Neural progenitor cell (in vitro differentiated cells): Measurements from ENCODE around the gene ASMT. TPM values are rescaled to one million over a fixed set of nuclear protein-coding genes. Genes with fewer than 3 reads are reported as not detected.

Experiments
- DNase-seq: peaks from one replicate; pipeline ENCODE4 v3.0.0-alpha.2; 2016; ENCODE audit warnings: low spot score
- H2AFZ ChIP-seq: fragments of 200-600 bp; sonication (generic); replicated peaks from 2 replicates; pipeline ENCODE4 v1.6.1; 2016; ENCODE audit warnings: antibody characterized with exemption
- H3F3A ChIP-seq: fragments of 200-600 bp; sonication (generic); 2 replicates; pipeline ENCODE4 v1.6.1; 2016; ENCODE audit warnings: antibody characterized with exemption, low read depth
- H3K27ac ChIP-seq: fragments of 200-600 bp; sonication (generic); 2 replicates; pipeline ENCODE4 v1.5.1; 2016; ENCODE audit warnings: mild to moderate bottlenecking
- H3K27me3 ChIP-seq: fragments of 200-600 bp; sonication (generic); 2 replicates; pipeline ENCODE4 v1.6.1; 2016; ENCODE audit warnings: mild to moderate bottlenecking, moderate library complexity
- H3K36me3 ChIP-seq: fragments of 200-600 bp; sonication (generic); 2 replicates; pipeline ENCODE4 v1.5.1; 2016
- H3K4me1 ChIP-seq: fragments of 200-600 bp; sonication (generic); 2 replicates; pipeline ENCODE4 v1.6.1; 2016; ENCODE audit warnings: mixed run types
- H3K4me2 ChIP-seq: fragments of 200-600 bp; sonication (generic); 2 replicates; pipeline ENCODE4 v1.6.1; 2016
- H3K4me3 ChIP-seq: fragments of 200-600 bp; sonication (generic); 2 replicates; pipeline ENCODE4 v1.5.1; 2016
- H3K79me2 ChIP-seq: fragments of 200-600 bp; sonication (generic); 2 replicates; pipeline ENCODE4 v1.6.1; 2016; ENCODE audit warnings: low read depth
- H3K9ac ChIP-seq: fragments of 200-600 bp; sonication (generic); 2 replicates; pipeline ENCODE4 v1.6.1; 2016
- H3K9me3 ChIP-seq: fragments of 200-600 bp; sonication (generic); 2 replicates; pipeline ENCODE4 v1.5.1; 2016; ENCODE audit warnings: low read depth
- H4K20me1 ChIP-seq: fragments of 200-600 bp; sonication (generic); 2 replicates; pipeline ENCODE4 v1.6.1; 2016; ENCODE audit warnings: low read depth
- H3K27ac Mint-ChIP-seq: 3 replicates; pipeline ENCODE4 v1.8.0; 2021; ENCODE audit warnings: mixed read lengths
- H3K27me3 Mint-ChIP-seq: 2 replicates; pipeline ENCODE4 v1.8.0; 2022; ENCODE audit warnings: low read depth, mild to moderate bottlenecking, inconsistent platforms, moderate library complexity, mixed read lengths; ENCODE audit not compliant: insufficient read depth
- H3K36me3 Mint-ChIP-seq: 3 replicates; pipeline ENCODE4 v1.8.0; 2021; ENCODE audit warnings: mixed read lengths
- H3K4me1 Mint-ChIP-seq: 3 replicates; pipeline ENCODE4 v1.8.0; 2021; ENCODE audit warnings: mixed read lengths
- H3K4me3 Mint-ChIP-seq: 3 replicates; pipeline ENCODE4 v1.8.0; 2021; ENCODE audit warnings: mild to moderate bottlenecking, moderate library complexity, mixed read lengths
- H3K9me3 Mint-ChIP-seq: 3 replicates; pipeline ENCODE4 v1.8.0; 2020; ENCODE audit warnings: mixed read lengths
- EZH2 ChIP-seq: fragments of 200-600 bp; sonication (generic); IDR thresholded peaks from 2 replicates; pipeline ENCODE4 v1.6.1; 2017; ENCODE audit warnings: antibody characterized with exemption, mild to moderate bottlenecking, moderate library complexity
- EZH2phosphoT487 ChIP-seq: fragments of 200-600 bp; sonication (generic); IDR thresholded peaks from 2 replicates; pipeline ENCODE4 v1.6.1; 2017; ENCODE audit warnings: antibody characterized with exemption
- total RNA-seq: library from RNA; depleted of rRNA; stranded (reverse); fragments of >200 nt; gene quantifications from 2 replicates; pipeline ENCODE4 v1.2.3, GENCODE V29; 2015; ENCODE audit warnings: low replicate concordance
- TF ChIP-seq, protein P1 (sequence below): fragments of 200-600 bp; sonication (generic); IDR thresholded peaks from 2 replicates; pipeline ENCODE4 v1.5.1; 2017; ENCODE audit warnings: antibody characterized with exemption, mild to moderate bottlenecking

The ASMT gene
- total RNA-seq, 1 donor from 2014 or later, result not detected

DNA sequence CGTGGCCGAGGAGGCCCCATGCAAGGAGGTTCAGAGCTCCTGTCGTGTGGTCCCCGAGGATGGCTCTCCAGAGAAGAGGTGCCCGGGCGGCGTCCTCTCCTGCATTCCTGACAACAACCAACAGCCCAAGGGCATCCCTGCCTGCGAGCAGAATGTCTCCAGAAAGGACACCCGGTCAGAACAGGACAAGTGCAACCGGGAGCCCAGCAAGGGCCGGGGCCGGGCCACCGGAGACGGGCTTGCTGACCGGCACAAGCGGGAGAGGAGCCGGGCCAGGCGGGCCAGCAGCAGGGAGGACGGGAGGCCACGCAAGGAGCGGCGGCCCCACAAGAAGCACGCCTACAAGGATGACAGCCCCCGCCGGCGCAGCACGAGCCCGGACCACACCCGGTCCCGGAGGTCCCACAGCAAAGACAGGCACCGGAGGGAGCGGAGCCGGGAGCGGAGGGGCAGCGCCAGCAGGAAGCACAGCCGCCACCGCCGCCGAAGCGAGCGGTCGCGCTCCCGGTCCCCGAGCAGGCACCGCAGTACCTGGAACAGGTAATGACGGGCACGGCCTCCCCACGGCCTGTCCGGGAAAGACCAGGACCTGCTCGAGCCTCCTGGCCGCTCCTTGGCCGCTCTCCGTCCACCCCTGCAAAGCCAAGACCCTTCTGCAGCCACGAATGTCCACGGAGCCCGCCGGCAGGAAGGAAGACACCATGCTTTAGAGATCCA is 13.7 kb upstream of the ASMT start:
- Histone ChIP-seq H3K36me3 (peaks cover 10% of the 10 kb centered on the region), H3F3A (peaks cover 4% of the 10 kb centered on the region), H3K4me2 (no peak overlapping the region), H3K4me1 (no peaks in the 10 kb centered on the region), H3K9me3 (no peaks in the 10 kb centered on the region), H3K27ac (no peak overlapping the region), H2AFZ (no peak overlapping the region), H3K9ac (no peak overlapping the region), H3K79me2 (peaks cover 10% of the 10 kb centered on the region), H4K20me1 (peaks cover 7% of the 10 kb centered on the region), H3K27me3 (no peaks in the 10 kb centered on the region), H3K4me3 (no peak overlapping the region)
- Mint-ChIP-seq H3K36me3 (peaks cover 39% of the 10 kb centered on the region), H3K9me3 (no peaks in the 10 kb centered on the region), H3K27ac (no peak overlapping the region), H3K27me3 (peaks cover 10% of the 10 kb centered on the region), H3K4me1 (no peaks in the 10 kb centered on the region), H3K4me3 (no peak overlapping the region)
- no peak for DNase-seq
- TF ChIP-seq EZH2phosphoT487 (no peak), EZH2 (no peak)
- TF ChIP-seq, protein P1, sequence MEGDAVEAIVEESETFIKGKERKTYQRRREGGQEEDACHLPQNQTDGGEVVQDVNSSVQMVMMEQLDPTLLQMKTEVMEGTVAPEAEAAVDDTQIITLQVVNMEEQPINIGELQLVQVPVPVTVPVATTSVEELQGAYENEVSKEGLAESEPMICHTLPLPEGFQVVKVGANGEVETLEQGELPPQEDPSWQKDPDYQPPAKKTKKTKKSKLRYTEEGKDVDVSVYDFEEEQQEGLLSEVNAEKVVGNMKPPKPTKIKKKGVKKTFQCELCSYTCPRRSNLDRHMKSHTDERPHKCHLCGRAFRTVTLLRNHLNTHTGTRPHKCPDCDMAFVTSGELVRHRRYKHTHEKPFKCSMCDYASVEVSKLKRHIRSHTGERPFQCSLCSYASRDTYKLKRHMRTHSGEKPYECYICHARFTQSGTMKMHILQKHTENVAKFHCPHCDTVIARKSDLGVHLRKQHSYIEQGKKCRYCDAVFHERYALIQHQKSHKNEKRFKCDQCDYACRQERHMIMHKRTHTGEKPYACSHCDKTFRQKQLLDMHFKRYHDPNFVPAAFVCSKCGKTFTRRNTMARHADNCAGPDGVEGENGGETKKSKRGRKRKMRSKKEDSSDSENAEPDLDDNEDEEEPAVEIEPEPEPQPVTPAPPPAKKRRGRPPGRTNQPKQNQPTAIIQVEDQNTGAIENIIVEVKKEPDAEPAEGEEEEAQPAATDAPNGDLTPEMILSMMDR, result no peak

DNA sequence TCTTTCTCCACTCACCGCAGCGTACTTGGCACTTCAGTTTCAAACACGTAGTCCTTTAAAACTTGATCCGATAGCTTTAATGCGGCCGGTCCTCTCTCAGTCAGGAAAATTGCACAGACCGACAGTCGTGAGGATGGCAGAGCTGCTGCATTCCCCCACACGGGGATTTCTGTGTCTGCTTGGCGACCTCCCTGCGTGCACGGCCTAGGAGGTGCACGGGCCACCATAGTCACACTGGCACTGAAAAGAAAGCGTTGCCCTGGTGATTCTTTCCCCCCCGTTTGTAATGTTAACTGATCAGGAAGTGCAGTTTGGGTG is 13.1 kb upstream of the ASMT start:
- H3K27ac ChIP-seq, result no peak overlapping the region
- H4K20me1 ChIP-seq, result peaks cover 5% of the 10 kb centered on the region
- DNase-seq, result no peak
- H3K27me3 ChIP-seq, result no peaks in the 10 kb centered on the region
- H3K4me1 ChIP-seq, result no peaks in the 10 kb centered on the region
- no peaks in the 10 kb centered on the region for H3K9me3 ChIP-seq
- H3K36me3 ChIP-seq, result peaks cover 10% of the 10 kb centered on the region
- H3F3A ChIP-seq, result peaks cover 4% of the 10 kb centered on the region
- H3K4me3 ChIP-seq, result no peak overlapping the region
- Mint-ChIP-seq H3K4me1 (no peaks in the 10 kb centered on the region), H3K36me3 (peaks cover 39% of the 10 kb centered on the region), H3K9me3 (no peaks in the 10 kb centered on the region), H3K27ac (no peak overlapping the region), H3K4me3 (no peak overlapping the region), H3K27me3 (peaks cover 10% of the 10 kb centered on the region)
- H3K9ac ChIP-seq, result no peak overlapping the region
- H3K79me2 ChIP-seq, result peaks cover 7% of the 10 kb centered on the region
- no peak overlapping the region for H3K4me2 ChIP-seq
- H2AFZ ChIP-seq, result no peak overlapping the region
- TF ChIP-seq EZH2phosphoT487 (no peak), EZH2 (no peak)
- TF ChIP-seq, protein P1, result no peak

DNA sequence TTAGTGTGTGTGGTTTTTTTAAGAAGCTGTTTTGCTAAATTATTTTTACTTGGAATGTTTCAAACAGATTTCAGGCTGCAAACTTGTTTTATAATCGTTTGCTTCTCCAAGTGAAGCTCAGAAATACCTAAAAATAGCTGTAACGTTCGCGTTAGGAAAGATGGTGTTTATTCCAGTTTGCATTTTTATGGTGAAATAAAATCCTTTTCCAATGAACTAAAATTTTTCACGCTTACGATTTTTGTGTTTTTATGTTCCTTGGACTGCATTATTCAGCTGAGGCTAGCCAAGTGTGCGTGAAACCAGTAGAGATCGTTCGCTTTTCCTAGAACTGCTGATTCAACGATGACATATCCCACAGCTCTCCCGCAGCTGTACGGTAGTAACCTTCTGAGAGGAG is 12.6 kb upstream of the ASMT start:
- no peak overlapping the region for H3K27ac ChIP-seq
- H3F3A ChIP-seq, result peaks cover 4% of the 10 kb centered on the region
- Mint-ChIP-seq H3K4me3 (no peak overlapping the region), H3K36me3 (peaks cover 35% of the 10 kb centered on the region), H3K4me1 (no peaks in the 10 kb centered on the region), H3K27ac (no peak overlapping the region), H3K9me3 (no peaks in the 10 kb centered on the region), H3K27me3 (peaks cover 10% of the 10 kb centered on the region)
- peaks cover 2% of the 10 kb centered on the region for H3K79me2 ChIP-seq
- peaks cover 10% of the 10 kb centered on the region for H3K36me3 ChIP-seq
- no peaks in the 10 kb centered on the region for H3K4me1 ChIP-seq
- no peak overlapping the region for H2AFZ ChIP-seq
- no peaks in the 10 kb centered on the region for H3K9me3 ChIP-seq
- H3K9ac ChIP-seq, result no peak overlapping the region
- no peak for TF ChIP-seq EZH2phosphoT487
- TF ChIP-seq, protein P1, result no peak
- TF ChIP-seq EZH2, result no peak
- no peak overlapping the region for H3K4me3 ChIP-seq
- no peak overlapping the region for H3K4me2 ChIP-seq
- H3K27me3 ChIP-seq, result no peaks in the 10 kb centered on the region
- H4K20me1 ChIP-seq, result no peaks in the 10 kb centered on the region
- DNase-seq, result no peak
